Measurements from ENCODE around the gene TFF3.

Gene TFF3, protein sequence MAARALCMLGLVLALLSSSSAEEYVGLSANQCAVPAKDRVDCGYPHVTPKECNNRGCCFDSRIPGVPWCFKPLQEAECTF

GRCh38 chr21:42315296-42315891, at the start of gene TFF3:
TFF3 (minus strand) TSS chr21:42315409; CDS start chr21:42315374, 35 bp downstream.
- no peak for DNase-seq (ENCODE audit: low spot score)

GRCh38 chr21:42364304-42364865, 49.2 kb upstream of the TFF3 start:
- no peak for DNase-seq (ENCODE audit: low spot score)

GRCh38 chr21:42363312-42363711, 48.1 kb upstream of the TFF3 start:
- no peak for DNase-seq (ENCODE audit: low spot score)

DNA sequence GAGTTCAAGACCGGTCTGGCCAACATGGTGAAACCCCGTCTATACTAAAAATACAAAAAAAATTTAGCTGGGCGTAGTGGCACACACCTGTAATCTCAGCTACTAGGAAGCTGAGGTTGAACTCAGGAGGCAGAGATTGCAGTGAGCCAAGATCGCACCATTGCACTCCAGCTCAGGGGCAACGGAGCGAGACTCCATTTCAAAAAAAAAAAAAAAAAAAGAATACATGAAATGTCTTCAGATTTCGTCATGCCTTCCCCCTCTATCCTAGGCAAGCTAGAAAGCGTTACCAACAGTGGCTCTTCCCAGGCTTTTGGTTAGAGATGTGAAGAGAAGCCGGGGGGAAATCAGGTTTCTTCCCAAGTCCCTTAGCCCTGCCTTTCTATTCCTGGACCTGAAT, 47.5 kb upstream of the TFF3 start:
- DNase-seq (ENCODE audit: low spot score): no peak

DNA sequence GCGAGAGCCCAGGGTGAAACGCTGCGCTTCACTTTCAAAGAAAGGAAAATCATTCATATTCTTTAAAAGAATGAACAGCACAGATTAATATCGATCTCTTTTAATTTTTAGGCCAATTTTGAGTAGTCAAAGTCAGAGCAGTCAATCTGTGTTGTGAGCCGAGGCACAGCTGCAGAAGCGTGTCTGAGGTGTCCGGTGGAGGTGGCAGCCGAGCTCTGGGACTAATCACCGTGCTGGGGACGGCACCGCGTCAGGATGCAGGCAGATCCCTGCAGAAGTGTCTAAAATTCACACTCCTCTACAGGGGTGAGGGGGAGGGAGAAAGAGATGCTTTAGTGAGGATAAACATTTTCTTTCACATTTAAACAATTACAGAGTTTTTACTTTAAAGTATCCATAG, 47.0 kb upstream of the TFF3 start:
- no peak for DNase-seq (ENCODE audit: low spot score)

DNA sequence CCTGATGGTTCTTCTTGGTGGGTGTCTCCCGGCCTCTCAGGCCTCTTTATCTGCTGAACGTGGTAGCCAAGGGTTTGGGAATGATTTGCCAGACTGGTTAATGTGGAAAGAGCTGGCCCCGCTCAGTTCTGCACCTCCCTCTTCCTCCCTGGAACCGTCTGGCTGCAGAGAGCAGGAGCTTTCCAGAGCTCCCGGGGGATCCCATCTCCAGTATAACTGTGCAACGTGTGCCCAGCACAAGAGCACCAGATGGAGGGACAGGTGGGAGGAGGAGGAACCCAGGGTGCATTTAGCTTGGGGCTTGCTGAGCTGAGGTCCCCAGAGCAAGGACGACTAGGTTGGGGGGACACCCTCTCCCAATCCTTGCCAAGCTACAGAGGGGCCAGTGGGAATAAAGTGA, 46.1 kb upstream of the TFF3 start:
- no peak for DNase-seq (ENCODE audit: low spot score)

GRCh38 chr21:42360317-42360716, 45.1 kb upstream of the TFF3 start:
- no peak for DNase-seq (ENCODE audit: low spot score)

GRCh38 chr21:42358937-42359336, 43.7 kb upstream of the TFF3 start:
- no peak for DNase-seq (ENCODE audit: low spot score)

DNA sequence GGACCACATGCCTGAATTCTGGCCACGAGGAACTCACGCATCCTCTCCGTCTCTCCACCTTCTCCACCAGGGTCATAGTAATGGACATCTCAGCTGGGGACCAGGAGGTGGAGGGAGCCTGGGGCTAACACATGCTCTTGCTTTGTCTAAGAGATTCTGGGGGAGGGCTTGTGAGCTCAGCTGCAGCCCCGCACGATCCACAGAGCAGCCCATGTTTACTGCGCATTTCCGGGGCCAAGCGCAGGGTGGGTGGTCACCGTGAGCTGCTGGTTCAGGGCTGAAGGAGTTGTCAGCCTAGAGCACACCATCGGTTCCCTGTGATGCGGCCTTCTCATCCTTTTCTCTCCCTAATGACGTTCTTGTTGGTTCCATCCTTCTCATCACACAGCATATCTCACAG, 43.1 kb upstream of the TFF3 start:
- no peak for DNase-seq (ENCODE audit: low spot score)

- no peak for DNase-seq (ENCODE audit: low spot score)
Observed at GRCh38 chr21:42357307-42357706, 42.1 kb upstream of the TFF3 start.

DNA sequence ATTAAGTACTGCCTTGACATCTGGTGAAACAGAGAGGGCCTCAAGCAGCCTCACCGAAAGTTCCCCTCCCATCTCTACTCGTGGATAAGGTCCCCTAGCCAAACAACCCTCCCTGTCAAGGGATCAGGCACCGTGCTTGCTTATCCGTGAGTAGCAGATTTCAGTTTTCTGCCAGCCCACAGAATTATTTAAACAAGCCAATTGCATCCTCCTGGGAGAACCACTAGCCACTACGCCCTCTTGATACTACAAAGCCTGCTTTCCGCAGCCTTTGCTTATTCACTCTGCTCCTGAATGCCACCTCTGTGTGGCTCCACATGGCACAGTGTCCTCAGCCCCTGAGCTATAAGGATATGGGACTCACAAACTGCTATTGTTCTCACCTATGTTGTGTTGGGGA, 41.4 kb upstream of the TFF3 start:
- no peak for DNase-seq (ENCODE audit: low spot score)

- DNase-seq (ENCODE audit: low spot score): no peak
Observed at GRCh38 chr21:42356046-42356445, 40.8 kb upstream of the TFF3 start.

DNA sequence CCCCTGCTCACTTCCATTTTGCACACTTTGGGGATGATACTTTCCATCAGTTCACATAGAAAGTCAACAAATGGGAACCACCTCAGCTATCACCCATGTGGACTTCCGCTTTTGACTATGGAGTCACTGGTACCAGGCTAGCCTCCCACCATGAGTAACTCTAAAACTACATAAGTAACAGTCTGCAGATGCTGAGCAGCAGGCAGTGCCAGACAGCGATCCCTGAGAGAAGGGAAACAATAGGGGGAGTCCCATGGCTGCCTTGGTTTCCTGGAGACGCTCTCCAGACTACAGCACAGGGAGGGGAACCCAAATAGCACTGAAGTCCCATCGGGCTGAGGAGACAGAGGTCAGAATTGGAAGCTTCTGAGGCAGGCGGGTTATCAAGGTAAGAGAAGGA, 38.4 kb upstream of the TFF3 start:
- DNase-seq (ENCODE audit: low spot score): no peak

DNA sequence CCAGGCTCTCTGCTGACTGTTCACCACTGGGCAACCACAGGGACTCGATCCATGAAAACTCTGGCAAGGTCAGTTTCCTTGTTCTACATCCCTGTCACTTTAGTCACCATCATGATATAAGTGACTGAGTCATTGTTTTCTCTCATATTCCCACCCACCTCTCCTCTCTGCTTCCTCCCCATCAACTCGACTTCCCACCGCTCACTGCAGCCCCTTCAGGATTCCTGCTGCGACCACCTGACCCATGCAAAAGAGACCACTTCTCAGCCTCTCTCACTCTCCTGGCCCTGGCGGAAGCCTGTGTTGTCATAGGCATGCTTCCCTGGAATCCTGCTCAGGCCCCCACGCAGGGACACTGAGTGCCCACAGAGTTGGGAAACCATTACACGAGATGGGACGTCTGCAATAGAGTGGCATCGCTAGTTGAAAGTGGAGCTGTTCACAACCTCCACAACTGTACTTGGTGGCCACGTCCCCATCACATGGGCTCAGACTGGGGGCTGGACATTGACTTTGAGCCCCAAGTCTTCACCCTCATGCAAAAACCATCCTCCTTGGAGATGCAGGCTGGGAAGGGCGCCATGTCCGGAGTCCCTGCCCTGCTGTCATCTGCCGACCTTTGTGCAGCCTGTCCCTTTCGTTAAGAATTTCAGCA, 37.4 kb upstream of the TFF3 start:
- DNase-seq (ENCODE audit: low spot score): no peak

DNA sequence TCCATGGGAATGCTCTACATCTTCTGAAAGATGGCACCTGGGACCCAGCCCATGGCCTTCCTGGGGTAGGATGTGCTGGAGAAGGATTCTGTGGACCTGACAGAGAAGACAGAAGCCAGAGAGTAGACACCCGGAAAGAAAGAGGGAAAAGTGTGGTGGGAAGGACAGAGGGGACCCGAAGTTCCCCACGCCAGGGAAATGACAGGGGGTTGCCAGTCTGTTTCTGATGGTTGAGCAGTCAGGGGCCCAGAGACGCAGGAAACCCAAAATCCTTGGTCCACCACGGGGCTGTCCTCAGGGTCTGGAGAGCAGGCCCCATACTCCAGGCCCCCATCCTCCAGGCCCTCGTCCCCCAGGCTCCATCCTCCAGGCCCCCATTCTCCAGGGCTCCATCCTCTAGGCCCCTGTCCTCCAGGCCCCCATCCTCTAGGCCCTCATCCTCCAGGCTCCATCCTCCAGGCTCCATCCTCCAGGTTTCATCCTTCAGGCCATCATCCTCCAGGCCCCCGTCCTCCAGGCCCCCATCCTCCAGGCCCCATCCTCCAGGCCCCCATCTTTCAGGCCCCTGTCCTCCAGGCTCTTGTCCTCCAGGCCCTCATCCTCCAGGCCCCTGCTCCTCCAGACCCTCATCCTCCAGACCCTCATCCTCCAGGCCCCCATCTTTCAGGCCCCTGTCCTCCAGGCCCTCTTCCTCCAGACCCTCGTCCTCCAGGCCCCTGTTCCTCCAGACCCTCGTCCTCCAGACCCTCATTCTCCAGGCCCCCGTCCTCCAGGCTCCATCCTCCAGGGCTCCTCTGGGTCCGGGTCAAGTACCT, 36.6 kb upstream of the TFF3 start:
- no peak for DNase-seq (ENCODE audit: low spot score)

- no peak for DNase-seq (ENCODE audit: low spot score)
Observed at GRCh38 chr21:42350927-42351426, 35.8 kb upstream of the TFF3 start, which contains the start of gene TFF2. TFF2 (minus strand) TSS chr21:42350994; CDS start chr21:42350957, 37 bp downstream.

- no peak for DNase-seq (ENCODE audit: low spot score)
Observed at GRCh38 chr21:42350318-42350910, 35.2 kb upstream of the TFF3 start.

DNA sequence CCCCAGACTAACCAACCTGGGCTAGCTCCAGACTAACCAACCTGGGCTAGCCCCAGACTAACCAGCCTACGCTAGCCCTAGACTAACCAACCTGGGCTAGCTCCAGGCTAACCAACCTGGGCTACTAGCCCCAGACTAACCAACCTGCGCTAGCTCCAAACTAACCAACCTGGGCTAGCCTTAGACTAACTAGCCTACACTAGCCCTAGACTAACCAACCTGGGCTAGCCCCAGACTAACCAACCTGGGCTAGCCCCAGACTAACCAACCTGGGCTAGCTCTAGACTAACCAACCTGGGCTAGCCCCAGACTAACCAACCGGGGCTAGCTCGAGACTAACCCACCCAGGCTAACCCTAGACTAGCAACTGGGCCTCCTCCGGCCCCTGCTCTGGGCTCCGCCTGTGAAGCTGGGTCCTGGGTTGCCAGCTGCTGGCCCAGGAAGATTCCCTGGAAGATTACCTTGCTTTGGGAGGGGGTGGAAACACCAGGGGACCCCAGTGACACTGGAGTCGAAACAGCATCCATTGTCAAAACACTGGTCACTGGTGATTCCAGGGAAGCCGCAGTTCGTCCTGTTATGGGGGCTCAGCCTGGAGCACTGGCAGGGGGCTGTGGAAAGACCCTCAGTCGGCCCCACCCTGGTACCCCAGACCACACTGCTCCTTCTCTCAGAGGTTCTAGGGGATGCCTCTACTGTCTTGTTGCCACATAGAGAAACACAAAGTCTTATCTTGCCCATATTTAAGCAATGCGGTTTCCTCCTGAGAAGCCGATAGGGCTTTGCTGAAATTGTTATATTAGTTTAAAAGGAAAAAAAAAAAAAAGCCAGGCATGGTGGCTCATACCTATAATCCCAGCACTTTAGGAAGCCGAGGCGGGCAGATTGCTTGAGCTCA, 34.5 kb upstream of the TFF3 start:
- no peak for DNase-seq (ENCODE audit: low spot score)

DNA sequence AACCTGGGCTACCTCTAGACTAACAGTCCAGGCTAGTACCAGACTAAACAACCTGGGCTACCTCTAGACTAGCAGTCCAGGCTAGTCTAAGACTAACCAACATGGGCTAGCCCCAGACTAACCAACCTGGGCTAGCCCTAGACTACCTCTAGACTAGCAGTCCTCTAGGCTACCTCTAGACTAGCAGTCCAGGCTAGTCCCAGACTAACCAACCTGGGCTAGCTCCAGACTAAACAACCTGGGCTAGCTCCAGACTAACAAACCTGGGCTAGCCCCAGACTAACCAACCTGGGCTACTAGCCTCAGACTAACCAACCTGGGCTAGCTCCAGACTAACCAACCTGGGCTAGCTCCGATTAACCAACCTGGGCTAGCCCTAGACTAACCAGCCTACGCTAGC, 33.6 kb upstream of the TFF3 start:
- DNase-seq (ENCODE audit: low spot score): no peak

- no peak for DNase-seq (ENCODE audit: low spot score)
Observed at GRCh38 chr21:42347601-42348327, 32.6 kb upstream of the TFF3 start.

Measured in hematopoietic multipotent progenitor cell treated with erythropoietin and hydrocortisone succinate and interleukin-3 and kit ligand, for 15 days (in vitro differentiated cells).